ENCODE data around the gene LMNTD2.
A peak's percentile ranks its signal among the peaks of the same experiment; 100 is the strongest.
"Not testable (repeated sequence)": the region's sequence is repeated elsewhere in the genome, so short reads cannot be mapped to it uniquely, and the experiment has no call there.

The LMNTD2 gene

GRCh38 chr11:575996-576768 is 15.6 kb upstream of the LMNTD2 start, which contains the start of gene PHRF1:
TSS of gene PHRF1 (plus strand) at chr11:576470. CDS start at chr11:581513, 5,043 bp downstream.
- H3F3A ChIP-seq (ENCODE audit: control insufficient read depth, insufficient read depth) = no peaks in the 10 kb centered on the region
- peaks cover 50% of the 10 kb centered on the region for H3K79me2 ChIP-seq (ENCODE audit: control insufficient read depth, low read length)
- TF ChIP-seq CTCF (IDR thresholded peaks at IDR 0.05; ENCODE audit: low read depth, low read length, poor library complexity, severe bottlenecking) (no peak), EZH2phosphoT487 (IDR thresholded peaks at IDR 0.05; ENCODE audit: borderline replicate concordance, low read length) (no peak)
- peak within 1 kb of the TSS; percentile 97 for H3K4me2 ChIP-seq (ENCODE audit: low read length)
- H3K36me3 ChIP-seq (ENCODE audit: control insufficient read depth, low read length) = peaks cover 33% of the 10 kb centered on the region
- peaks cover 8% of the 10 kb centered on the region for H3K27me3 ChIP-seq (ENCODE audit: control insufficient read depth, low read length)
- peak within 1 kb of the TSS; percentile 95 for H3K4me3 ChIP-seq (ENCODE audit: low read length)
- peaks cover 25% of the 10 kb centered on the region for H4K20me1 ChIP-seq (ENCODE audit: control insufficient read depth, insufficient read depth, low read depth, low read length)
- H3K4me1 ChIP-seq (ENCODE audit: control insufficient read depth, low read length) = peaks cover 30% of the 10 kb centered on the region
- peak within 1 kb of the TSS; percentile 82 for H3K27ac ChIP-seq (ENCODE audit: low read depth, low read length)
- H3K9me2 ChIP-seq (replicated peaks; ENCODE audit: control insufficient read depth, low read length) = no peaks in the 10 kb centered on the region
- H3K9me3 ChIP-seq (ENCODE audit: control insufficient read depth, insufficient read depth, low read length) = no peaks in the 10 kb centered on the region

GRCh38 chr11:575313-575995 is 14.9 kb upstream of the LMNTD2 start:
- no peaks in the 10 kb centered on the region for H3K9me2 ChIP-seq (replicated peaks; ENCODE audit: control insufficient read depth, low read length)
- no peak overlapping the region for H3K27ac ChIP-seq (ENCODE audit: low read depth, low read length)
- no peaks in the 10 kb centered on the region for H3K9me3 ChIP-seq (ENCODE audit: control insufficient read depth, insufficient read depth, low read length)
- peak overlapping the region; percentile 97 for H3K4me2 ChIP-seq (ENCODE audit: low read length)
- H3K27me3 ChIP-seq (ENCODE audit: control insufficient read depth, low read length) = peaks cover 8% of the 10 kb centered on the region
- H3K4me3 ChIP-seq (ENCODE audit: low read length) = peak overlapping the region; percentile 78
- no peaks in the 10 kb centered on the region for H3F3A ChIP-seq (ENCODE audit: control insufficient read depth, insufficient read depth)
- peaks cover 43% of the 10 kb centered on the region for H3K79me2 ChIP-seq (ENCODE audit: control insufficient read depth, low read length)
- H3K4me1 ChIP-seq (ENCODE audit: control insufficient read depth, low read length) = peaks cover 30% of the 10 kb centered on the region
- peaks cover 31% of the 10 kb centered on the region for H3K36me3 ChIP-seq (ENCODE audit: control insufficient read depth, low read length)
- H4K20me1 ChIP-seq (ENCODE audit: control insufficient read depth, insufficient read depth, low read depth, low read length) = peaks cover 25% of the 10 kb centered on the region
- TF ChIP-seq CTCF (IDR thresholded peaks at IDR 0.05; ENCODE audit: low read depth, low read length, poor library complexity, severe bottlenecking) (no peak), EZH2phosphoT487 (IDR thresholded peaks at IDR 0.05; ENCODE audit: borderline replicate concordance, low read length) (no peak)

- no peak for TF ChIP-seq CTCF (IDR thresholded peaks at IDR 0.05; ENCODE audit: low read depth, low read length, poor library complexity, severe bottlenecking)
- TF ChIP-seq EZH2phosphoT487 (IDR thresholded peaks at IDR 0.05; ENCODE audit: borderline replicate concordance, low read length) = no peak
- H3F3A ChIP-seq (ENCODE audit: control insufficient read depth, insufficient read depth) = no peaks in the 10 kb centered on the region
- H3K27me3 ChIP-seq (ENCODE audit: control insufficient read depth, low read length) = peaks cover 8% of the 10 kb centered on the region
- peaks cover 18% of the 10 kb centered on the region for H4K20me1 ChIP-seq (ENCODE audit: control insufficient read depth, insufficient read depth, low read depth, low read length)
- peaks cover 32% of the 10 kb centered on the region for H3K4me1 ChIP-seq (ENCODE audit: control insufficient read depth, low read length)
- H3K9me3 ChIP-seq (ENCODE audit: control insufficient read depth, insufficient read depth, low read length) = no peaks in the 10 kb centered on the region
- H3K79me2 ChIP-seq (ENCODE audit: control insufficient read depth, low read length) = peaks cover 36% of the 10 kb centered on the region
- peaks cover 25% of the 10 kb centered on the region for H3K36me3 ChIP-seq (ENCODE audit: control insufficient read depth, low read length)
- H3K4me2 ChIP-seq (ENCODE audit: low read length) = peak overlapping the region; percentile 97
- H3K27ac ChIP-seq (ENCODE audit: low read depth, low read length) = no peak overlapping the region
- no peaks in the 10 kb centered on the region for H3K9me2 ChIP-seq (replicated peaks; ENCODE audit: control insufficient read depth, low read length)
- H3K4me3 ChIP-seq (ENCODE audit: low read length) = peak overlapping the region; percentile 78
Observed at GRCh38 chr11:574632-575312, 14.2 kb upstream of the LMNTD2 start.

- not testable (repeated sequence) for H3K4me3 ChIP-seq (ENCODE audit: low read length); H3K9me3 ChIP-seq (ENCODE audit: control insufficient read depth, insufficient read depth, low read length); H3K9me2 ChIP-seq (replicated peaks; ENCODE audit: control insufficient read depth, low read length); H3K4me2 ChIP-seq (ENCODE audit: low read length); H3F3A ChIP-seq (ENCODE audit: control insufficient read depth, insufficient read depth); H3K27ac ChIP-seq (ENCODE audit: low read depth, low read length)
- Histone ChIP-seq H4K20me1 (ENCODE audit: control insufficient read depth, insufficient read depth, low read depth, low read length) (peaks cover 13% of the 10 kb centered on the region), H3K27me3 (ENCODE audit: control insufficient read depth, low read length) (peaks cover 10% of the 10 kb centered on the region), H3K36me3 (ENCODE audit: control insufficient read depth, low read length) (peaks cover 20% of the 10 kb centered on the region), H3K79me2 (ENCODE audit: control insufficient read depth, low read length) (peaks cover 30% of the 10 kb centered on the region), H3K4me1 (ENCODE audit: control insufficient read depth, low read length) (peaks cover 39% of the 10 kb centered on the region)
Observed at GRCh38 chr11:574031-574570, 13.6 kb upstream of the LMNTD2 start.

All from DOHH2 (cell line).